Measurements from ENCODE around the gene NINJ1. TPM values are rescaled to one million over a fixed set of nuclear protein-coding genes. Genes with fewer than 3 reads are reported as not detected.
A peak's percentile ranks its signal among the peaks of the same experiment; 100 is the strongest.

The NINJ1 gene
- total RNA-seq, 4 donors from 2014 or later, result 12.6 to 61.3 (median 31.4) TPM

DNA sequence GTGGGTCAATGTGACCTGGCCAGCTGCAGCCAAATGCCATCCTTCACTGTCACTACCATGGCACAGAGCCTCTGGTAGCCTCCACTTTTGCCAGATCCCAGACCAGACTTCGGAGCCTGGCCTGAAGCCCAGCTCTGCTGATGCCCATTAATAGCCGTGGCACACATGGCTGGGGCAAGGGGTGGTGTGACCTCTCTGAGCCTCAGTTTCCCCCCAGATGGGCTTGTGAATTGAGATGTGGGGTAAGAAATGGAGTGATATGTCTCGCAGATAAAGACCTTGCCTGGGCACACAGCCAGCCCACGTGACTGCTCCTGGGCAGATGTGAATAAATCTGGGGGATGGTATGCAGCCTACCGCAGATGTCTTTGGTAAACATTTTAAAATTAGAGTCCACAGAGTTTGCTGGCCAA lies 61.7 kb downstream of the NINJ1 start:
- TF ChIP-seq, protein P1, sequence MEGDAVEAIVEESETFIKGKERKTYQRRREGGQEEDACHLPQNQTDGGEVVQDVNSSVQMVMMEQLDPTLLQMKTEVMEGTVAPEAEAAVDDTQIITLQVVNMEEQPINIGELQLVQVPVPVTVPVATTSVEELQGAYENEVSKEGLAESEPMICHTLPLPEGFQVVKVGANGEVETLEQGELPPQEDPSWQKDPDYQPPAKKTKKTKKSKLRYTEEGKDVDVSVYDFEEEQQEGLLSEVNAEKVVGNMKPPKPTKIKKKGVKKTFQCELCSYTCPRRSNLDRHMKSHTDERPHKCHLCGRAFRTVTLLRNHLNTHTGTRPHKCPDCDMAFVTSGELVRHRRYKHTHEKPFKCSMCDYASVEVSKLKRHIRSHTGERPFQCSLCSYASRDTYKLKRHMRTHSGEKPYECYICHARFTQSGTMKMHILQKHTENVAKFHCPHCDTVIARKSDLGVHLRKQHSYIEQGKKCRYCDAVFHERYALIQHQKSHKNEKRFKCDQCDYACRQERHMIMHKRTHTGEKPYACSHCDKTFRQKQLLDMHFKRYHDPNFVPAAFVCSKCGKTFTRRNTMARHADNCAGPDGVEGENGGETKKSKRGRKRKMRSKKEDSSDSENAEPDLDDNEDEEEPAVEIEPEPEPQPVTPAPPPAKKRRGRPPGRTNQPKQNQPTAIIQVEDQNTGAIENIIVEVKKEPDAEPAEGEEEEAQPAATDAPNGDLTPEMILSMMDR (IDR thresholded peaks at IDR 0.05), result no peak
- TF ChIP-seq POLR2A (IDR thresholded peaks at IDR 0.05), result no peak
- Histone ChIP-seq H3K27ac (peak overlapping the region in 2 of 4 donors; percentile 18 to 25), H3K4me3 (no peak overlapping the region), H3K27me3 (no peaks in the 10 kb centered on the region), H3K36me3 (no peaks in the 10 kb centered on the region), H3K9me3 (no peaks in the 10 kb centered on the region), H3K4me1 (peaks cover 0 to 19% (median 0%) of the 10 kb centered on the region in 3 donors)
- WGBS, 2 donors, result 13 to 32% methylated on average over 3 to 4 of the region's 5 CpGs
- intact Hi-C loops (cut with DNase I), result no loop called here
- DNase-seq, result no peak

Other genes with a start within 250 kb of the NINJ1 start
- gene FGD3, start 186.7 kb downstream of the NINJ1 start, total RNA-seq, result 1 to 10 TPM; 2.4 to 6.5 (median 4.9) TPM
- 1 to 10 TPM in 3 of 4 donors, under 1 TPM in 1; 0.22 to 5.8 (median 2.7) TPM for gene SUSD3, start 75.5 kb downstream of the NINJ1 start, total RNA-seq
- gene CARD19, start 38.0 kb downstream of the NINJ1 start, total RNA-seq, result 10 to 100 TPM; 16.2 to 37.8 (median 29.0) TPM
- 1 to 10 TPM in 3 of 4 donors, under 1 TPM in 1; 0.40 to 8.8 (median 5.2) TPM for gene WNK2, start 49.9 kb upstream of the NINJ1 start, total RNA-seq